SK-N-SH (cell line): ENCODE data around the gene DTNA. TPM values are rescaled to one million over a fixed set of nuclear protein-coding genes. Genes with fewer than 3 reads are reported as not detected.

Experiments
- CTCF ChIA-PET: fragments of 300-600, 350-600 bp; formaldehyde crosslinking; extraction: SDS; loops from one replicate; lab custom pipeline; 2021; lab: Yijun Ruan, JAX
- POLR2A ChIA-PET: fragments of 350-600 bp; sonication (Branson Sonifier 250); formaldehyde crosslinking; extraction: SDS; loops from one replicate; lab custom pipeline; 2020; ENCODE audit warnings: antibody characterized with exemption, inconsistent platforms; lab: Yijun Ruan, JAX
- DNase-seq: peaks from one replicate; pipeline ENCODE4 v3.0.0; 2012
- H2AFZ ChIP-seq: fragments of 200-600 bp; sonication (generic); 2 replicates; pipeline ENCODE4 v1.8.1; 2016; ENCODE audit warnings: antibody characterized with exemption, mild to moderate bottlenecking, low read depth
- H3F3A ChIP-seq: fragments of 200-600 bp; sonication (generic); replicated peaks from 2 replicates; pipeline ENCODE3; 2016; ENCODE audit warnings: antibody characterized with exemption, mild to moderate bottlenecking; ENCODE audit not compliant: insufficient read depth
- H3K27ac ChIP-seq, 2 experiments: fragments of 200-500 bp in 1 of 2; fragments of 200-600 bp in 1 of 2; sonication (Bioruptor generic) in 1 of 2; sonication (generic), shearing (Covaris generic) in 1 of 2; 2 replicates each; pipeline versions ENCODE4 v1.5.1 to v1.6.1; 2014 to 2016; ENCODE audit warnings: low read depth in 2 of 2, inconsistent platforms in 1 of 2, low read length in 1 of 2, mild to moderate bottlenecking in 1 of 2, mixed read lengths in 1 of 2
- H3K27me3 ChIP-seq: fragments of 200-600 bp; sonication (generic), shearing (Covaris generic); 2 replicates; pipeline ENCODE4 v1.6.1; 2016; ENCODE audit warnings: mixed run types; ENCODE audit not compliant: insufficient read depth
- H3K36me3 ChIP-seq, 2 experiments: fragments of 200-500 bp in 1 of 2; fragments of 200-600 bp in 1 of 2; sonication (Bioruptor generic) in 1 of 2; sonication (generic) in 1 of 2; replicated peaks in 1 of 2; 2 replicates each; pipeline versions ENCODE3 to v1.5.1; 2014 to 2016; ENCODE audit warnings: low read length in 1 of 2, mild to moderate bottlenecking in 1 of 2; ENCODE audit not compliant: insufficient read depth in 2 of 2, control insufficient read depth in 1 of 2
- H3K4me1 ChIP-seq, 2 experiments: fragments of 200-500 bp in 1 of 2; fragments of 200-600 bp in 1 of 2; sonication (Bioruptor generic) in 1 of 2; sonication (generic), shearing (Covaris generic) in 1 of 2; 2 replicates each; pipeline versions ENCODE4 v1.5.1 to v1.6.1; 2014 to 2016; ENCODE audit warnings: low read depth in 1 of 2, low read length in 1 of 2, mixed run types in 1 of 2; ENCODE audit not compliant: insufficient read depth in 2 of 2, control insufficient read depth in 1 of 2
- H3K4me2 ChIP-seq: fragments of 200-600 bp; sonication (generic), shearing (Covaris generic); 2 replicates; pipeline ENCODE4 v1.6.1; 2017; ENCODE audit warnings: mixed run types
- H3K4me3 ChIP-seq, 2 experiments: fragments of 200-500 bp in 1 of 2; fragments of 200-600 bp in 1 of 2; sonication (Bioruptor generic) in 1 of 2; sonication (generic), shearing (Covaris generic) in 1 of 2; 2 replicates each; pipeline versions ENCODE4 v1.5.1 to v1.8.1; 2014 to 2016; ENCODE audit warnings: low read depth in 2 of 2, inconsistent platforms in 1 of 2, low read length in 1 of 2, mild to moderate bottlenecking in 1 of 2, mixed read lengths in 1 of 2, moderate library complexity in 1 of 2
- H3K79me2 ChIP-seq: fragments of 200-600 bp; sonication (generic); 2 replicates; pipeline ENCODE4 v1.8.1; 2017; ENCODE audit warnings: mild to moderate bottlenecking; ENCODE audit not compliant: insufficient read depth
- H3K9ac ChIP-seq: fragments of 200-600 bp; sonication (generic); 2 replicates; pipeline ENCODE4 v1.6.1; 2017; ENCODE audit warnings: mixed run types
- H3K9me2 ChIP-seq: fragments of 200-600 bp; sonication (generic); 2 replicates; pipeline ENCODE4 v1.6.1; 2017; ENCODE audit warnings: mixed run types
- H3K9me3 ChIP-seq: fragments of 200-600 bp; sonication (generic); 2 replicates; pipeline ENCODE4 v1.6.1; 2017; ENCODE audit warnings: mixed run types, mild to moderate bottlenecking, moderate library complexity
- H4K20me1 ChIP-seq: fragments of 200-600 bp; sonication (generic); 2 replicates; pipeline ENCODE4 v1.6.1; 2017; ENCODE audit warnings: mild to moderate bottlenecking, mixed run types; ENCODE audit not compliant: insufficient read depth
- CHD2 ChIP-seq: fragments of 150-350 bp; IDR thresholded peaks from 2 replicates; pipeline ENCODE4 v1.6.1; 2018; ENCODE audit warnings: low read length; ENCODE audit not compliant: partially characterized antibody
- ELF1 ChIP-seq: IDR thresholded peaks from 2 replicates; pipeline ENCODE4 v1.4.0; 2012
- FOSL2 ChIP-seq: IDR thresholded peaks from 2 replicates; pipeline ENCODE4 v1.4.0; 2012; ENCODE audit warnings: low read depth, mild to moderate bottlenecking, moderate library complexity, borderline replicate concordance
- FOXM1 ChIP-seq: IDR thresholded peaks from 2 replicates; pipeline ENCODE4 v1.4.0; 2012; ENCODE audit warnings: low read depth, mild to moderate bottlenecking
- GATA2 ChIP-seq: sonication (generic); formaldehyde crosslinking; IDR thresholded peaks from 2 replicates; pipeline ENCODE4 v1.5.0; 2020; ENCODE audit warnings: mild to moderate bottlenecking, missing genetic modification reagents
- JUND ChIP-seq: IDR thresholded peaks from 2 replicates; pipeline ENCODE4 v1.4.0; 2012
- MXI1 ChIP-seq: IDR thresholded peaks from 2 replicates; pipeline ENCODE4 v1.6.1; 2012; ENCODE audit warnings: mild to moderate bottlenecking, low read depth, low read length, improper control_type of control experiment
- NFIC ChIP-seq: IDR thresholded peaks from 2 replicates; pipeline ENCODE4 v1.4.0; 2012; ENCODE audit warnings: borderline replicate concordance
- NRF1 ChIP-seq: IDR thresholded peaks from 2 replicates; pipeline ENCODE4 v1.6.1; 2012; ENCODE audit warnings: low read depth, mild to moderate bottlenecking, low read length
- REST ChIP-seq: IDR thresholded peaks from 2 replicates; pipeline ENCODE4 v1.6.1; 2012; ENCODE audit warnings: mild to moderate bottlenecking, low read depth, low read length, moderate library complexity
- RFX5 ChIP-seq: IDR thresholded peaks from 2 replicates; pipeline ENCODE4 v1.6.1; 2012; ENCODE audit warnings: mild to moderate bottlenecking, improper control_type of control experiment, low read length
- RXRA ChIP-seq: IDR thresholded peaks from 2 replicates; pipeline ENCODE4 v1.4.0; 2012; ENCODE audit warnings: low read depth, mild to moderate bottlenecking, borderline replicate concordance
- TAF1 ChIP-seq: IDR thresholded peaks from 2 replicates; pipeline ENCODE4 v1.6.1; 2012; ENCODE audit warnings: low read depth, mild to moderate bottlenecking, low read length, moderate library complexity, borderline replicate concordance
- ZBTB33 ChIP-seq: IDR thresholded peaks from 2 replicates; pipeline ENCODE4 v1.4.0; 2012; ENCODE audit warnings: low read depth, borderline replicate concordance
- whole genome bisulfite sequencing: methylation state at CpG from one replicate; pipeline ENCODE4 v1.1.6; 2017; ENCODE audit warnings: low lambda C conversion rate; 5-methylcytosine and 5-hydroxymethylcytosine counted together
- polyA plus RNA-seq, 3 experiments: library from polyadenylated mRNA; depleted of rRNA; stranded (reverse); fragments of >200 nt; gene quantifications; 2 replicates each; pipeline ENCODE4 v1.2.3, GENCODE V29; 2012

DTNA gene
- polyA plus RNA-seq, 1 of the 3 experiments (the other 2 are of a cell fraction) = 7.9 TPM

GRCh38 chr18:34697891-34698290 is 12.2 kb upstream of the DTNA start:
- no peak overlapping the region for H2AFZ ChIP-seq
- WGBS = 78% methylated on average over 3 of the region's 3 CpGs

GRCh38 chr18:34701911-34702310 is 8.2 kb upstream of the DTNA start:
- peaks cover 0 to 13% of the 10 kb centered on the region in 2 experiments; a peak in 3 of 4 replicates for H3K4me1 ChIP-seq
- ChIA-PET POLR2A (no interaction called here), CTCF (interaction anchor here (1.0 kb wide), 1 partner anchor 40 kb away, joined by 3 read pairs; no protein-coding TSS in a partner anchor)
- H3F3A ChIP-seq = no peaks in the 10 kb centered on the region
- no peak overlapping the region for H3K27ac ChIP-seq
- WGBS = 96% methylated on average over 3 of the region's 3 CpGs
- no peaks in the 10 kb centered on the region for H3K9me3 ChIP-seq
- TF ChIP-seq FOSL2 = no peak
- no peak for TF ChIP-seq RFX5
- no peak for TF ChIP-seq JUND
- no peak for TF ChIP-seq ZBTB33
- no peak for TF ChIP-seq NFIC
- TF ChIP-seq CHD2 = no peak
- no peak for TF ChIP-seq FOXM1
- no peak for TF ChIP-seq MXI1
- no peak for TF ChIP-seq TAF1
- no peak for TF ChIP-seq RXRA
- H3K27me3 ChIP-seq = no peaks in the 10 kb centered on the region
- no peaks in the 10 kb centered on the region for H4K20me1 ChIP-seq
- H3K9ac ChIP-seq = no peak overlapping the region
- no peak overlapping the region for H3K4me2 ChIP-seq
- H3K79me2 ChIP-seq = no peaks in the 10 kb centered on the region
- no peaks in the 10 kb centered on the region for H3K9me2 ChIP-seq
- no peak for DNase-seq
- no peak overlapping the region for H3K4me3 ChIP-seq
- no peaks in the 10 kb centered on the region for H3K36me3 ChIP-seq
- H2AFZ ChIP-seq = no peak overlapping the region

More at GRCh38 chr18:34697891-34698290, 12.2 kb upstream of the DTNA start:
- Histone ChIP-seq H4K20me1 (no peaks in the 10 kb centered on the region), H3K9me3 (no peaks in the 10 kb centered on the region), H3F3A (no peaks in the 10 kb centered on the region), H3K79me2 (no peaks in the 10 kb centered on the region), H3K9ac (no peak overlapping the region), H3K27ac (no peak overlapping the region), H3K27me3 (no peaks in the 10 kb centered on the region), H3K4me1 (peaks cover 10 to 12% of the 10 kb centered on the region in 2 experiments; a peak in 3 of 4 replicates), H3K4me3 (no peak overlapping the region), H3K4me2 (no peak overlapping the region), H3K9me2 (no peaks in the 10 kb centered on the region), H3K36me3 (no peaks in the 10 kb centered on the region)
- no peak for DNase-seq
- TF ChIP-seq NRF1 = no peak
- TF ChIP-seq MXI1 = no peak
- TF ChIP-seq REST = no peak
- no peak for TF ChIP-seq GATA2 (CRISPR knock-in tag)
- TF ChIP-seq RFX5 = no peak
- no peak for TF ChIP-seq RXRA
- no peak for TF ChIP-seq ELF1
- TF ChIP-seq FOXM1 = no peak
- ChIA-PET CTCF (no interaction called here), POLR2A (no interaction called here)
